Activated CD4-positive, CD25-positive, alpha-beta regulatory T cell treated with anti-CD3 and anti-CD28 coated beads, Interleukin-2, amount 50 U/mL, for 24 hours (primary cell): ENCODE results near the gene GNAI3.

Experiments used
- ATAC-seq, 2 donors: fragments of 150-1000 bp; cut with Tn5 transposase; one replicate each; pipeline ENCODE4 v1.10.0; 2021; ENCODE audit warnings: mild to moderate bottlenecking in 1 of 2, moderate library complexity in 1 of 2

GNAI3 gene

DNA sequence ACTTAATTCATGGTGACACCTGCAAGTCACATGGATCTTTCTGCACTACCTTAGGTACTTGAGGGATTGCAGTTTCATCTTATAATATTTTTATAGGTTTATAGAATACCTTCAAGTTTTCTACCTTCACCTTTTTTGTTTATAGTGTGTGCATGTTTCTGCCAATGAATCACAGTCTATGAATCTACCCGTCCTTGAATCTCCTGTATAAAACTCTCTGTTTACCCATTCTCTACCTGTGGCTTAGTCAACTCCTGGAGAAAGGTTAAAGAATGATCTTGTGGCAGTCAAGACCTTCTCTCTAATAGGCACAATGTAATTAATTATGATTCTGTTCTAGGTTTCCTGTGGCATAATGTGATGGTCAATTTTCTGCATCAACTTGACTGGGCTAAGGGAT is 116.3 kb downstream of the GNAI3 start:
- no peak for ATAC-seq

DNA sequence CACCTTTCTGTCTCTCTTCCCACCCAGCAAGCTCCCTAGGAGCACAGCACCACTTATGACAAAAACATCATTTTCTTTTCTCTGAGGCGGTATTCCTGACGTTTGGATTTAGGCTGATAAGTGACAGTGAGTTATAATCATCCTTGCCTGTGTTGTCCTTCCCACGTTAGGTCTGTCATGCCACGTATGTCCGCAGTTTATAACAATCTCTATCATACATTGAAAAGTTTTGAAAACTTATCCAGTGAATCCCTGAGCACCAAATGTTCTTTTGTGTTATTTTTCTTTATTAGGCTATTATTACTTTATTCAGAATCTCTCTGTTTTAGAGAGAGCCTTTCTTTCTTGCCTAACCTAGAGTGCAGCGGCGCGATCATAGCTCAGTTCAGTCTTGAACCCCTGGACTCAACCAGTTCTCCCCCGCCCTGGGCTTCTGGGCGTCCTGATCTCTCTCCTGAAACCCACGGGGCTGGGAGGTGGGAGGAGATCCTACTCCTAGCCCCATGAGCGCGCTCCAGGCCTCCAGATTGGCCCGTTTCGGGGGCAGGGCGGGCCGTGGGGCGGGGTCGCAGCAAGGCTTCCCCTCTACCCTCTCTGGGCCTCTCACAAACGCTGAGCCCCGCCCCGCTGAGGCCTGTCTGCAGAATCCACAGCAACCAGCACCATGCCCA is 119.2 kb downstream of the GNAI3 start, which contains the start of gene GSTM2:
GSTM2 (plus strand) TSS at position 606 of the 671 bp plus-strand sequence; CDS start at position 665, 59 bp downstream.
- peak; percentile 96 to 99 for ATAC-seq
